Measurements from ENCODE around the gene PGBD1.

The PGBD1 gene

GRCh38 chr6:28281288-28282064 is at the start of gene PGBD1:
Gene PGBD1, plus strand, starts transcription at chr6:28281572. Its CDS starts 2,242 bp downstream, at chr6:28283814.
- DNase-seq: peak; percentile 25 to 34

- no peak for DNase-seq
These were observed 48.6 kb upstream of the PGBD1 start for GRCh38 chr6:28232785-28233184.

GRCh38 chr6:28235912-28236452 is 45.4 kb upstream of the PGBD1 start:
- no peak for DNase-seq

GRCh38 chr6:28239636-28240035 is 41.7 kb upstream of the PGBD1 start:
- DNase-seq: no peak

GRCh38 chr6:28240471-28240870 is 40.9 kb upstream of the PGBD1 start:
- DNase-seq: no peak

GRCh38 chr6:28243946-28244345 is 37.4 kb upstream of the PGBD1 start:
- DNase-seq: no peak

- DNase-seq: no peak
These were observed 36.0 kb upstream of the PGBD1 start for GRCh38 chr6:28245206-28245941.

- DNase-seq: no peak
These were observed 32.5 kb upstream of the PGBD1 start for GRCh38 chr6:28248916-28249315.

GRCh38 chr6:28250747-28251146 is 30.6 kb upstream of the PGBD1 start:
- DNase-seq: no peak

GRCh38 chr6:28251661-28252008 is 29.7 kb upstream of the PGBD1 start:
- DNase-seq: no peak

GRCh38 chr6:28252009-28252975 is 29.1 kb upstream of the PGBD1 start, which contains the start of gene ZKSCAN4:
Gene ZKSCAN4, minus strand, starts transcription at chr6:28252269. Its CDS starts 289 bp downstream, at chr6:28251980.
- DNase-seq: peak; percentile 63 to 78

- DNase-seq: no peak
These were observed 27.3 kb upstream of the PGBD1 start for GRCh38 chr6:28254121-28254519.

GRCh38 chr6:28257042-28257441 is 24.3 kb upstream of the PGBD1 start:
- no peak for DNase-seq

- no peak for DNase-seq
These were observed 22.2 kb upstream of the PGBD1 start, which contains the start of gene NKAPL for GRCh38 chr6:28258877-28259777. Gene NKAPL, plus strand, starts transcription at chr6:28259297. Its CDS starts 75 bp downstream, at chr6:28259372.

GRCh38 chr6:28263922-28264321 is 17.4 kb upstream of the PGBD1 start:
- no peak for DNase-seq

GRCh38 chr6:28264834-28265401 is 16.5 kb upstream of the PGBD1 start:
- DNase-seq: no peak

- no peak for DNase-seq
These were observed 14.8 kb upstream of the PGBD1 start for GRCh38 chr6:28266563-28266961.

GRCh38 chr6:28266962-28267694 is 14.2 kb upstream of the PGBD1 start, which contains the start of gene ZSCAN26:
Gene ZSCAN26, plus strand, starts transcription at chr6:28267143. Its CDS starts 4,777 bp downstream, at chr6:28271920.
- DNase-seq: peak; percentile 76 to 82

- no peak for DNase-seq
These were observed 13.7 kb upstream of the PGBD1 start for GRCh38 chr6:28267695-28268059.

- DNase-seq: no peak
These were observed 11.9 kb upstream of the PGBD1 start for GRCh38 chr6:28269492-28269891.

Measured in NCI-H187 (cell line).